ENCODE measurements around the gene AXIN2. TPM values are rescaled to one million over a fixed set of nuclear protein-coding genes. Genes with fewer than 3 reads are reported as not detected.
A peak's percentile ranks its signal among the peaks of the same experiment; 100 is the strongest.

AXIN2 gene
- total RNA-seq, 1 donor from 2014 or later = 8.9 TPM

DNA sequence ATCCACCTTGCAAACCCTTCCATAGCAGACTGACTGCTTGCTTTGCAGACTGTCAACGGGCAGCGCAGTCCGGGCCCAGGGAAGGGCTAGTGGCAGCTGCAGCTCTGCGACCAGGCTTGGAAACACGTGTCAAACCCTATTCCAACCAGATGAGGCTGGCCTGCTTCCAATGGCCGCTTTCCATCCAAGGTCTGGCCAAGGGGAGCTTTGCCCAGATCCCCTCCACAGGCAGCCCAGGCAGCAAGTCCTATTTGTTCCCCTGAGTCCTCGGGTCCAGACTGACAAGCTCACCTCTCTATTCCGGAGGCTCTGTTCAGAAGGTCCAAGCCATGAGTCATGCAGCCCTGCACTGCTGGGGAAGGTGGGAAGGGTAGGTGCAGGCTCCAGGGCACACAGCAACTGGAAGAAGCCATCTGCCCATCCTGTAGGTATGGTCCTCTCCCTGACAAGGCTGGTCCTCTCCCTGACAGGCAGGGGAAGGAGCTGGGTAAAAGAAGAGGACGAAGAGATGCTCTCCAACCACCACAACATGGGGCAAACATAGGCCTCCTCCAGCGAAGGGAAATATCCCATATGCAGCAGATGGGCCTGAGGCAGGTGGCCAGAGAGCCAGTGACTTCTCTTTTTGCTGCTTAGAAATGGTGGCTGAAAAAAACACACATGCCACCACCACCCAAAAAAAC is 22.6 kb upstream of the AXIN2 start:
- H3K27ac Mint-ChIP-seq (ENCODE audit: unreplicated experiment) = no peak overlapping the region
- FAIRE-seq = no peak
- TF ChIP-seq, protein P1, sequence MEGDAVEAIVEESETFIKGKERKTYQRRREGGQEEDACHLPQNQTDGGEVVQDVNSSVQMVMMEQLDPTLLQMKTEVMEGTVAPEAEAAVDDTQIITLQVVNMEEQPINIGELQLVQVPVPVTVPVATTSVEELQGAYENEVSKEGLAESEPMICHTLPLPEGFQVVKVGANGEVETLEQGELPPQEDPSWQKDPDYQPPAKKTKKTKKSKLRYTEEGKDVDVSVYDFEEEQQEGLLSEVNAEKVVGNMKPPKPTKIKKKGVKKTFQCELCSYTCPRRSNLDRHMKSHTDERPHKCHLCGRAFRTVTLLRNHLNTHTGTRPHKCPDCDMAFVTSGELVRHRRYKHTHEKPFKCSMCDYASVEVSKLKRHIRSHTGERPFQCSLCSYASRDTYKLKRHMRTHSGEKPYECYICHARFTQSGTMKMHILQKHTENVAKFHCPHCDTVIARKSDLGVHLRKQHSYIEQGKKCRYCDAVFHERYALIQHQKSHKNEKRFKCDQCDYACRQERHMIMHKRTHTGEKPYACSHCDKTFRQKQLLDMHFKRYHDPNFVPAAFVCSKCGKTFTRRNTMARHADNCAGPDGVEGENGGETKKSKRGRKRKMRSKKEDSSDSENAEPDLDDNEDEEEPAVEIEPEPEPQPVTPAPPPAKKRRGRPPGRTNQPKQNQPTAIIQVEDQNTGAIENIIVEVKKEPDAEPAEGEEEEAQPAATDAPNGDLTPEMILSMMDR (IDR thresholded peaks at IDR 0.05; ENCODE audit: insufficient read depth, low read depth, low read length) = no peak
- no peak for TF ChIP-seq EZH2 (IDR thresholded peaks at IDR 0.05; ENCODE audit: insufficient read depth, low read length)

DNA sequence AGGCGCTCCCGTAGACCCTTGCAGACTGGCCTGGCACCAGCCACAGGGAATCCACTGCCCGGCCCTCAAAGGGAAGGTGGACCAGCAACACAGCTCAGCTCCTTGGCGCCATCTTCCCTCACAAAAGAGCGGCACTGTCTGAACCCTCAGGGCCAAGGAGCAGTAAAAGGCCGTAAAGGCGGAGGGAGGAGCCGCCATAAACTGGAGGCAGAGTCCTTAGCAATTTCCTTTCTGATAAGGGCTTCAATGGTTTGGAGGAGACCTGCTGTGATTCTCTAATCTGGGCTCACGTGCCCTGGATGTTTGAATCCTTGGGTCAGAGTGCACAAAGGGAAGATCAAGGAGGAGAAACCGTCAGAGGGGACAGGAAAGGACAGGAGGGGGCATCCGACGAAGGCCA is 15.5 kb upstream of the AXIN2 start:
- TF ChIP-seq, protein P1 (IDR thresholded peaks at IDR 0.05; ENCODE audit: insufficient read depth, low read depth, low read length) = no peak
- no peak for TF ChIP-seq EZH2 (IDR thresholded peaks at IDR 0.05; ENCODE audit: insufficient read depth, low read length)
- Mint-ChIP-seq H3K36me3 (ENCODE audit: low read depth, unreplicated experiment) (no peaks in the 10 kb centered on the region), H3K4me1 (ENCODE audit: low read depth, unreplicated experiment) (peaks cover 2% of the 10 kb centered on the region), H3K27ac (ENCODE audit: unreplicated experiment) (peak overlapping the region; percentile 50), H3K9me3 (ENCODE audit: unreplicated experiment) (peaks cover 5% of the 10 kb centered on the region), H3K4me3 (ENCODE audit: unreplicated experiment) (no peak overlapping the region), H3K27me3 (ENCODE audit: low read depth, unreplicated experiment) (peaks cover 16% of the 10 kb centered on the region)
- H3K27me3 ChIP-seq (ENCODE audit: insufficient read depth, low read length) = peaks cover 2% of the 10 kb centered on the region
- H3K9ac ChIP-seq (ENCODE audit: low read length) = no peak overlapping the region
- H3K79me2 ChIP-seq (ENCODE audit: insufficient read depth, low read length) = no peaks in the 10 kb centered on the region
- no peaks in the 10 kb centered on the region for H3K36me3 ChIP-seq (ENCODE audit: insufficient read depth, low read length)
- no peak overlapping the region for H3K27ac ChIP-seq (ENCODE audit: low read depth, low read length)
- H3K4me3 ChIP-seq (ENCODE audit: insufficient read depth, low read depth, low read length) = no peak overlapping the region
- no peaks in the 10 kb centered on the region for H3K9me3 ChIP-seq (ENCODE audit: insufficient read depth, low read depth, low read length)
- no peaks in the 10 kb centered on the region for H4K20me1 ChIP-seq (ENCODE audit: insufficient read depth, low read length)
- H2AFZ ChIP-seq (ENCODE audit: low read depth, low read length) = no peak overlapping the region
- H3K4me1 ChIP-seq (ENCODE audit: insufficient read depth, low read length) = no peaks in the 10 kb centered on the region
- DNase-seq (ENCODE audit: low read depth) = no peak
- no peak for FAIRE-seq
- H3K4me2 ChIP-seq (ENCODE audit: low read length) = no peak overlapping the region

More for the DNA sequence above, 22.6 kb upstream of the AXIN2 start:
- no peak overlapping the region for H3K4me2 ChIP-seq (ENCODE audit: low read length)
- no peak overlapping the region for H3K4me3 ChIP-seq (ENCODE audit: insufficient read depth, low read depth, low read length)
- no peaks in the 10 kb centered on the region for H3K4me1 ChIP-seq (ENCODE audit: insufficient read depth, low read length)
- no peaks in the 10 kb centered on the region for H3K36me3 ChIP-seq (ENCODE audit: insufficient read depth, low read length)
- H2AFZ ChIP-seq (ENCODE audit: low read depth, low read length) = no peak overlapping the region
- Mint-ChIP-seq H3K27me3 (ENCODE audit: low read depth, unreplicated experiment) (peaks cover 10% of the 10 kb centered on the region), H3K36me3 (ENCODE audit: low read depth, unreplicated experiment) (peaks cover 3% of the 10 kb centered on the region), H3K4me3 (ENCODE audit: unreplicated experiment) (no peak overlapping the region), H3K9me3 (ENCODE audit: unreplicated experiment) (no peaks in the 10 kb centered on the region), H3K4me1 (ENCODE audit: low read depth, unreplicated experiment) (no peaks in the 10 kb centered on the region)
- no peaks in the 10 kb centered on the region for H3K79me2 ChIP-seq (ENCODE audit: insufficient read depth, low read length)
- no peak for DNase-seq (ENCODE audit: low read depth)
- H3K27ac ChIP-seq (ENCODE audit: low read depth, low read length) = no peak overlapping the region
- no peak overlapping the region for H3K9ac ChIP-seq (ENCODE audit: low read length)
- H3K9me3 ChIP-seq (ENCODE audit: insufficient read depth, low read depth, low read length) = no peaks in the 10 kb centered on the region
- peaks cover 2% of the 10 kb centered on the region for H3K27me3 ChIP-seq (ENCODE audit: insufficient read depth, low read length)
- H4K20me1 ChIP-seq (ENCODE audit: insufficient read depth, low read length) = no peaks in the 10 kb centered on the region

DNA sequence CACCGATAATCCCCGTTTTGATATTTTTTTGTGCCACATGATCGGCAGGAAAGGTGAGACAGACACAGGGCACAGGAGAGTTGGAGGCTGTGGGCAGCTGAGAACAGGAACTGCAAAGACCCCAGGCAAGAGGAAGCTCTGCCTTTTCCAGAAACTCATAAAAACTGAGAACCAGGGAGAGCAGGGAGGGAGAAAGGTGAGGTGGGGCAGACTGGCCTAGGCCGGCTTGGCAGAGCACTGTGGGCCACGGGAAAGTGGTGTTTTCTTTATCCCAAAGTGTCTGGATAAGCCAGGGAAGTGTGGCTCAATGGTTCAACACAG is 11.8 kb upstream of the AXIN2 start:
- Mint-ChIP-seq H3K4me1 (ENCODE audit: low read depth, unreplicated experiment) (peaks cover 2% of the 10 kb centered on the region), H3K4me3 (ENCODE audit: unreplicated experiment) (no peak overlapping the region), H3K27me3 (ENCODE audit: low read depth, unreplicated experiment) (peaks cover 22% of the 10 kb centered on the region), H3K9me3 (ENCODE audit: unreplicated experiment) (peaks cover 5% of the 10 kb centered on the region), H3K27ac (ENCODE audit: unreplicated experiment) (no peak overlapping the region), H3K36me3 (ENCODE audit: low read depth, unreplicated experiment) (no peaks in the 10 kb centered on the region)
- Histone ChIP-seq H3K27me3 (ENCODE audit: insufficient read depth, low read length) (no peaks in the 10 kb centered on the region), H3K4me3 (ENCODE audit: insufficient read depth, low read depth, low read length) (no peak overlapping the region), H4K20me1 (ENCODE audit: insufficient read depth, low read length) (no peaks in the 10 kb centered on the region), H2AFZ (ENCODE audit: low read depth, low read length) (no peak overlapping the region), H3K4me1 (ENCODE audit: insufficient read depth, low read length) (no peaks in the 10 kb centered on the region), H3K9me3 (ENCODE audit: insufficient read depth, low read depth, low read length) (no peaks in the 10 kb centered on the region), H3K4me2 (ENCODE audit: low read length) (no peak overlapping the region), H3K36me3 (ENCODE audit: insufficient read depth, low read length) (no peaks in the 10 kb centered on the region), H3K27ac (ENCODE audit: low read depth, low read length) (no peak overlapping the region), H3K79me2 (ENCODE audit: insufficient read depth, low read length) (no peaks in the 10 kb centered on the region), H3K9ac (ENCODE audit: low read length) (no peak overlapping the region)
- no peak for TF ChIP-seq EZH2 (IDR thresholded peaks at IDR 0.05; ENCODE audit: insufficient read depth, low read length)
- TF ChIP-seq, protein P1 (IDR thresholded peaks at IDR 0.05; ENCODE audit: insufficient read depth, low read depth, low read length) = no peak
- no peak for FAIRE-seq
- no peak for DNase-seq (ENCODE audit: low read depth)

Data from astrocyte (in vitro differentiated cells and primary cell).